GM12892 (cell line): Measurements from ENCODE around the gene UBL5.

Experiments used
- POLR2A ChIP-seq: IDR thresholded peaks from 2 replicates; pipeline ENCODE4 v1.6.1; 2011; ENCODE audit warnings: low read depth, low read length, control low read depth
- TAF1 ChIP-seq: IDR thresholded peaks from 2 replicates; pipeline ENCODE4 v1.6.1; 2011; ENCODE audit warnings: low read depth, mild to moderate bottlenecking, control low read depth, low read length, borderline replicate concordance

DNA sequence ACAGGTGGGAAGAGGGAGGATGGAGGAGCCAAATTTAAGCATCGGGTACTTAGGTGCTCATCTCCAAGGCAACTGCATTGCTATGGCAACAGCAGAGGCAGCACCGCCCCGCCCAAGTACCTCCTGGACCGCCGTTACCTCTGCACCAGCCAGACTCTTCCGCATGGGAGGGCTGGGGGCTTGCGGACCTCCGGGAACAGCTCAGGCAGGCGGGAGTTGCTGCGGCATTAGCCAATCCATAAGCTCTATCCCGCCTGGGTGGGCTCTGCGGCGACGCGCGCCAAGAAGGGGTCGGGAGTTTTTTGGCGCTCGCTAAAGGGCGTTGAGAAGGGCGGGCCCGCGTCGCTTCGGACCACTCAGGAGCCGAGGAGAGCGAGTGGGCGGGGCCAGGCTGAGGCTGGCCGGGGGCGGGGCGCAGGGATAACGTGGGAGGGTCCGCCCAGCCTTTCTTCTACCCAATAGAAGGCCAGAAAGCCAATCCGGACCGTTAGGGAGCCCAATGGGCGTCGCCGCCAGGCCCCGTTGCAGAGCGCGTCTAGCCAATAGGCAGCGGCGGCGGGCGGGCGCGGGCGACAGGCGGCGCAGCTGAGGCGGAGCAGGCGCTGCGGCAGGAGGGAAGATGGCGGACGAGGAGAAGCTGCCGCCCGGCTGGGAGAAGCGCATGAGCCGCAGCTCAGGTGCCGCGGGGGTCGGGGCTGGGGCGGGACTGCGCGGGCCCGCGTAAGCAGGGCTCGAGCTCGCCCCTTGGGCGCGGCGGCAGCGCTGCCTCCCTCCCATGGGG lies 7.2 kb downstream of the UBL5 start, which contains the start of gene PIN1:
- peak; percentile 72; the same call in 1 of the 2 replicates for TF ChIP-seq TAF1
- peak; percentile 65; the same call in 1 of the 2 replicates for TF ChIP-seq POLR2A
